ENCODE results near the gene TXLNG.

The TXLNG gene

GRCh38 chrX:16785247-16786138 is 773 bp upstream of the TXLNG start:
- peak; percentile 14 for DNase-seq

- DNase-seq, result peak; percentile 32
Observed at GRCh38 chrX:16786791-16787735, 797 bp downstream of the TXLNG start.

- no peak for DNase-seq
Observed at GRCh38 chrX:16788477-16788876, 2.2 kb downstream of the TXLNG start.

GRCh38 chrX:16796298-16796697 is 10.0 kb downstream of the TXLNG start:
- no peak for DNase-seq

- DNase-seq, result no peak
Observed at GRCh38 chrX:16797358-16797757, 11.1 kb downstream of the TXLNG start.

- no peak for DNase-seq
Observed at GRCh38 chrX:16797841-16798240, 11.6 kb downstream of the TXLNG start.

GRCh38 chrX:16804923-16805464 is 18.7 kb downstream of the TXLNG start:
- DNase-seq, result no peak

- DNase-seq, result no peak
Observed at GRCh38 chrX:16807548-16807947, 21.3 kb downstream of the TXLNG start.

GRCh38 chrX:16807976-16808542 is 21.8 kb downstream of the TXLNG start:
- DNase-seq, result no peak

GRCh38 chrX:16814597-16814996 is 28.3 kb downstream of the TXLNG start:
- DNase-seq, result no peak

- DNase-seq, result no peak
Observed at GRCh38 chrX:16819634-16820033, 33.4 kb downstream of the TXLNG start.

GRCh38 chrX:16822723-16823122 is 36.5 kb downstream of the TXLNG start:
- DNase-seq, result no peak

GRCh38 chrX:16825264-16826035 is 39.2 kb downstream of the TXLNG start:
- DNase-seq, result no peak

GRCh38 chrX:16826207-16826606 is 39.9 kb downstream of the TXLNG start:
- no peak for DNase-seq

- no peak for DNase-seq
Observed at GRCh38 chrX:16827225-16827624, 41.0 kb downstream of the TXLNG start.

- DNase-seq, result no peak
Observed at GRCh38 chrX:16828124-16828908, 42.0 kb downstream of the TXLNG start.

GRCh38 chrX:16832301-16832700 is 46.0 kb downstream of the TXLNG start:
- DNase-seq, result no peak

- DNase-seq, result no peak
Observed at GRCh38 chrX:16834806-16835205, 48.5 kb downstream of the TXLNG start.

GRCh38 chrX:16836371-16836770 is 50.1 kb downstream of the TXLNG start:
- no peak for DNase-seq

GRCh38 chrX:16838202-16839066 is 52.2 kb downstream of the TXLNG start:
- DNase-seq, result no peak

Data from effector CD4-positive, alpha-beta T cell (primary cell).